A673 (cell line): Measurements from ENCODE around the gene MEGF8.

Experiments
- EZH2 ChIP-seq: fragments of 200-600 bp; sonication (generic); IDR thresholded peaks from 2 replicates; pipeline ENCODE4 v1.6.1; 2017; ENCODE audit warnings: borderline replicate concordance, low read depth, mild to moderate bottlenecking, mixed read lengths, antibody characterized with exemption, low read length; ENCODE audit not compliant: poor library complexity, severe bottlenecking
- TF ChIP-seq, protein P1 (sequence below): fragments of 300-800, 200-600 bp; sonication (generic); conservative IDR thresholded peaks from 2 replicates; pipeline ENCODE4 v1.5.1; 2017; ENCODE audit warnings: low read depth, mild to moderate bottlenecking, antibody characterized with exemption, low read length, moderate library complexity, mixed read lengths

DNA sequence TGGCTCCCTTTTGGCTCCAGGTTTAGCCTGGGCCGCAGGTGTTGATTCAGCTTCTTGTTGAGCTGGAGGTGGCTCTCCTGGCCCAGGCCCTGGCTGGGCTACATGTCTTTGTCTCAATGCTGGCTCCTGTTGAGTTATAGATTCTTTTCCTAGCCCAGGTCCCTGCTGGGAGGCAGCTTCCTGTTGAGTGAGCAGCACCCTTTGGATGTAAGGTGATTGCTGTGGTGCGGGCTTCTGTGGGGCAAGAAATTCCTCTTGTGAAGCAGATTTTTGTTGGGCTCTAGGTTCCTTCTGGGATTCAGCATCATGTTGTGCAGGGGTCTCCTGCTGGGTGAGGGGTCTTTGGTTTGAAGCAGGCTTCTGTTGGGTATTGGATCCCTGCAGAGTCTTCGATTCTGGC, 101.2 kb downstream of the MEGF8 start:
- TF ChIP-seq, protein P1, sequence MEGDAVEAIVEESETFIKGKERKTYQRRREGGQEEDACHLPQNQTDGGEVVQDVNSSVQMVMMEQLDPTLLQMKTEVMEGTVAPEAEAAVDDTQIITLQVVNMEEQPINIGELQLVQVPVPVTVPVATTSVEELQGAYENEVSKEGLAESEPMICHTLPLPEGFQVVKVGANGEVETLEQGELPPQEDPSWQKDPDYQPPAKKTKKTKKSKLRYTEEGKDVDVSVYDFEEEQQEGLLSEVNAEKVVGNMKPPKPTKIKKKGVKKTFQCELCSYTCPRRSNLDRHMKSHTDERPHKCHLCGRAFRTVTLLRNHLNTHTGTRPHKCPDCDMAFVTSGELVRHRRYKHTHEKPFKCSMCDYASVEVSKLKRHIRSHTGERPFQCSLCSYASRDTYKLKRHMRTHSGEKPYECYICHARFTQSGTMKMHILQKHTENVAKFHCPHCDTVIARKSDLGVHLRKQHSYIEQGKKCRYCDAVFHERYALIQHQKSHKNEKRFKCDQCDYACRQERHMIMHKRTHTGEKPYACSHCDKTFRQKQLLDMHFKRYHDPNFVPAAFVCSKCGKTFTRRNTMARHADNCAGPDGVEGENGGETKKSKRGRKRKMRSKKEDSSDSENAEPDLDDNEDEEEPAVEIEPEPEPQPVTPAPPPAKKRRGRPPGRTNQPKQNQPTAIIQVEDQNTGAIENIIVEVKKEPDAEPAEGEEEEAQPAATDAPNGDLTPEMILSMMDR, result no peak
- TF ChIP-seq EZH2, result no peak
